IgD-negative memory B cell (primary cell): ENCODE measurements around the gene ADGRB3. TPM values are rescaled to one million over a fixed set of nuclear protein-coding genes. Genes with fewer than 3 reads are reported as not detected.
"Not testable (repeated sequence)": the region's sequence is repeated elsewhere in the genome, so short reads cannot be mapped to it uniquely, and the experiment has no call there.

Source experiments
- H3K27ac Mint-ChIP-seq, 3 donors: one replicate each; pipeline ENCODE4 v1.8.0; 2020 to 2022; ENCODE audit warnings: mild to moderate bottlenecking in 3 of 3, mixed read lengths in 3 of 3, moderate library complexity in 1 of 3
- H3K27me3 Mint-ChIP-seq: one replicate; pipeline ENCODE4 v1.8.0; 2021; ENCODE audit warnings: mixed read lengths
- H3K36me3 Mint-ChIP-seq: one replicate; pipeline ENCODE4 v1.8.0; 2020; ENCODE audit warnings: mild to moderate bottlenecking, mixed read lengths
- H3K4me1 Mint-ChIP-seq, 3 donors: one replicate each; pipeline ENCODE4 v1.8.0; 2020 to 2022; ENCODE audit warnings: mixed read lengths in 3 of 3, mild to moderate bottlenecking in 1 of 3
- H3K4me3 Mint-ChIP-seq, 4 donors: one replicate each; pipeline ENCODE4 v1.8.0; 2020 to 2022; ENCODE audit warnings: mild to moderate bottlenecking in 4 of 4, mixed read lengths in 4 of 4, moderate library complexity in 3 of 4
- H3K9me3 Mint-ChIP-seq, 3 donors: one replicate each; pipeline ENCODE4 v1.8.0; 2020 to 2021; ENCODE audit warnings: mixed read lengths in 3 of 3, mild to moderate bottlenecking in 1 of 3
- polyA plus RNA-seq: library from polyadenylated mRNA; unstranded; fragments of 300-500 nt; fragmentation: Illumina TruSeq; gene quantifications from one replicate; pipeline ENCODE4 v1.2.3, GENCODE V29; 2021

ADGRB3 gene
- polyA plus RNA-seq, 1 donor from 2014 or later: not detected

DNA sequence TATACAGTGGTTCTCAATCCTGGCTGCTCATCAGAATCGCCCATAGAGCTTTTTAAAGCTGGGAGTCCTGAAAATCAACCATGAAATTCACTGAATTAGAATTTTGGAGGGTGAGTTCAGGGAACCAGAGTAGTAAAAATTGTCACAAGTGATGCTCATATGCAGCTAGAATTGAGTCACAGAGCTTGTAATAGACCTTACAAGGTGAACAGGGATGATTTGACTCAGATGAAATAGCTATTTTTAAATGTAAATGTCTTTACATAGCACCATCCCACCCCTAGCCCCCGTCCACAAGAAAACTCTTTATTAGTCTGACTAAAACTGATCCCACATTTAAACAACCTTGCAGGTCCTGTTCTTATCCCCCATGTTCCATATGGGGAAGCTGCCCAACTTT lies 630.0 kb downstream of the ADGRB3 start:
- H3K9me3 Mint-ChIP-seq: peaks cover 0 to 2% (median 0%) of the 10 kb centered on the region in 3 donors
- no peak overlapping the region for H3K4me3 Mint-ChIP-seq
- no peaks in the 10 kb centered on the region for H3K36me3 Mint-ChIP-seq
- no peaks in the 10 kb centered on the region for H3K27me3 Mint-ChIP-seq
- no peaks in the 10 kb centered on the region for H3K4me1 Mint-ChIP-seq
- H3K27ac Mint-ChIP-seq: no peak overlapping the region

DNA sequence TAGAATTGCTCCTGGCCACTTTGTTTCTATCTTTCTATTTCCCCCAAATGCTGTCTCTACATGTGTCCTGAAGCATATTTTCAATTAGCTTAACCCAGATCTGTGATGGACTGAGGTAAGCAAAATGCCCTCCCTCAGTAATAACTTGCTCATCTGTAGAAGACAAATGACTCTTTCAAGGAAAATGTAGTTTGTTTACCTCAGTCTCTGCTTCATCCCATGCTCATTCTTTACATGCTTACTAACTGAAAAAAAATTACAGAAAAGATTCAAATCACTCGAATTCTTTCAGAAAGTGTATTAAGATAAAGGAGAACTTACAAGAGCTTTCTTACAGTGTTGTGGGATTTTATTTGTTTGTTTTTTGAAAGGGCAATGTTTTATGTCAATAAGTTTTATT lies 630.6 kb downstream of the ADGRB3 start:
- H3K9me3 Mint-ChIP-seq: peaks cover 0 to 2% (median 0%) of the 10 kb centered on the region in 3 donors
- H3K36me3 Mint-ChIP-seq: no peaks in the 10 kb centered on the region
- H3K27ac Mint-ChIP-seq: no peak overlapping the region
- H3K4me1 Mint-ChIP-seq: no peaks in the 10 kb centered on the region
- no peaks in the 10 kb centered on the region for H3K27me3 Mint-ChIP-seq
- H3K4me3 Mint-ChIP-seq: no peak overlapping the region

DNA sequence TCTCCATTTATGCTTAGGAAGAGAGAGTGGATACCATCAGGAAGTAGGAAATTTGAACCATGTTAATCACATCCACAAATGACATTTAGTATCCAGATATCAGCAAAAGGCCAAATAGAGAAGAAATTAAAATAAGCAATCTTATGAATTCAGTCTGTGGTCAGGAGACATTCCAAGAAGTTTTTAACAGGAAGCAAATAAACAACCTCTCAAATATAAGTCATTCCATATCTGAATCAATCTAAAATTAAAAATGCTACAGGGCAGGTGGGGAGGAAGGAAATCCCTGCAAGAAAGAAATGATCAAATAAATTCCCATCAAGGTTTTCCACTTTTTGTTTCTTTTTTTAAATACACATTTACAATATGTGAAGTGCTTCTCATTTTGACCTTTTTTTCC lies 641.1 kb downstream of the ADGRB3 start:
- Mint-ChIP-seq H3K36me3 (no peaks in the 10 kb centered on the region), H3K9me3 (no peaks in the 10 kb centered on the region), H3K4me1 (no peaks in the 10 kb centered on the region), H3K27ac (no peak overlapping the region), H3K4me3 (no peak overlapping the region), H3K27me3 (no peaks in the 10 kb centered on the region)

DNA sequence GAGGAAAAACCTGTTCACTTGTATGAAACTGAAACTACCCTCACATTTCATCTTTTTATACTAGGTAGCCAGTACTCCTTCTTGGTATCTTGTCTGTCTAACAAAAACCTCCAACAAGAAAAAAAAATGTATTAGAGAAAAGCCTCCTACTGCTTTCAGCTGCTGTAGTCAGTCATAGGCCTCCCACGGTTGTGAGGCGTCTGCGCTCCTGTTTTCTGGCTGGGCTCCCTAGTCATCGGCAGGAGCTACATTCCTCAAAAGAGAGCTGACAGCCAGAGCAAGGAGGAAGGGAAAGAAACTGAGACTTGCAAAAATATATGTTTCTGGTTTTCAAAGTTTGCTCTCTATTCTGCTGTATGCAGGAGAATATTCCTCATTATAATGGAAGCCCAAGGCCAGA lies 644.7 kb downstream of the ADGRB3 start:
- no peak overlapping the region for H3K4me3 Mint-ChIP-seq

DNA sequence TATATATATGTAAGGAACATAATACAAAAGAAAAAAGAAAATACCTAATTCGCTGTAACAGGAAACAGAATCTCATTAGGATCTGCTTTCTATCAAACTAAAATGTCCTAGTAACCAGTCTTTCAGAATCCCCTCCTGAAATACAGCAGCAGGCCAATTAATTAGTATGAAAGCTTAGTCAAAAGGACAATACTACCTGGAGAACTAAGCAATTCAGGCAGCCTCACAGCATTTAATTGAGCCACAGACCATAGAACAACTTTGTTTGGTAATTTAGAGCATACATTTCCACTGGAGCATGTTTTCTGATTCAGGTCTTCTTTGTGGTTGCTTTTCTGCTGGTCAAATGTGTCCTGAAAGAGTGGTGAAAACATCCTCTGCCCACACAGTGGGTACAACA lies 645.8 kb downstream of the ADGRB3 start:
- Mint-ChIP-seq H3K9me3 (no peaks in the 10 kb centered on the region), H3K27me3 (no peaks in the 10 kb centered on the region), H3K4me3 (no peak overlapping the region), H3K4me1 (no peaks in the 10 kb centered on the region), H3K27ac (no peak overlapping the region), H3K36me3 (no peaks in the 10 kb centered on the region)

More for the DNA sequence above, 644.7 kb downstream of the ADGRB3 start:
- H3K4me1 Mint-ChIP-seq: no peaks in the 10 kb centered on the region
- H3K27ac Mint-ChIP-seq: no peak overlapping the region
- H3K36me3 Mint-ChIP-seq: no peaks in the 10 kb centered on the region
- H3K9me3 Mint-ChIP-seq: no peaks in the 10 kb centered on the region
- no peaks in the 10 kb centered on the region for H3K27me3 Mint-ChIP-seq

DNA sequence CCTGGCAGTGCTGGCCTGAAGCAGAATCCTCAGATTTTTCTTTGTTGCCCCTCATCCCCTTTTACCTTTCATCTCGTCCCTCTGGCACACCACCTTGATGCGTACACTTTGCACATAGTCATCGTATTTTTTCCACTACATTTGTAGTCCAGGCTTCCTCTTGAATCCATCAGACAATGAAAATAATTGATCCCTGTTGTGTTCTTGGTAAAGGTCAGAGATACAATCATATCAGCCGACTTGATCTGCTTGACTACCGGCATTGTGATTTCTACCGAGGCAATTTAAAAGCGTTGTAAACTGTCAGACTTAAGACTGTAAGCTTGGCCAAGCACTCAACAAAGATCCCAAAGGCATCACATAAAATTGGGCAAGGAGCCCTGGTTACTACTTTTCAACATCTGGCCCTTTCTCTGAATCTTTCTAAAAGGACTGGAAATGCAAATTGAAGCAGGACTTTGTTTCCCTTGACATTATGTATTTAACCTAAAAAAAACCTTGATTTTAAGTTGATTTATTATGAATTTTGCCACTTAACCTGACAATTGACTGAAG lies 649.2 kb downstream of the ADGRB3 start:
- Mint-ChIP-seq H3K27me3 (no peaks in the 10 kb centered on the region), H3K4me3 (no peak overlapping the region)

DNA sequence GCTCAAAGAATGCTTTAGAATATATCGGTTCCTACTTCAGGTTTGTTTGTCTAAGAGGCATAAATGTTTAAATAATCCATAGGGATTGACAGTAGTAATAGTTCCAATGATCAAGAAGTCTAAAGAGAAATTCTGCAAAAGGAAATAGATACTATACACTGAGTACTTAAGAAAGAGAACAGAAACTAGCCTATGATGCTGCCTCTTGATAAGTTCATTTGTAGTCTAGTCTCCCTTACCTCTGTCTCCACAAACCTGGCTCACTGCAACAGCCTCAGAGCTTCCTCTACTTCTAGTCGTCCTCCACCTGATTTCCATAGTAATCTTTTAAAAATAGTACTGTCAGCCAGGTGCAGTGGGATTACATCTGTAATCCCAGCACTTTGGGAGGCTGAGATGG lies 650.0 kb downstream of the ADGRB3 start:
- peaks cover 0 to 5% (median 3%) of the 10 kb centered on the region in 3 donors for H3K9me3 Mint-ChIP-seq
- H3K27ac Mint-ChIP-seq: no peak overlapping the region
- no peak overlapping the region for H3K4me3 Mint-ChIP-seq
- H3K4me1 Mint-ChIP-seq: no peaks in the 10 kb centered on the region
- H3K27me3 Mint-ChIP-seq: no peaks in the 10 kb centered on the region
- no peaks in the 10 kb centered on the region for H3K36me3 Mint-ChIP-seq

More for the DNA sequence above, 649.2 kb downstream of the ADGRB3 start:
- H3K27ac Mint-ChIP-seq: no peak overlapping the region
- peaks cover 0 to 2% (median 1%) of the 10 kb centered on the region in 3 donors for H3K9me3 Mint-ChIP-seq
- no peaks in the 10 kb centered on the region for H3K4me1 Mint-ChIP-seq
- no peaks in the 10 kb centered on the region for H3K36me3 Mint-ChIP-seq

DNA sequence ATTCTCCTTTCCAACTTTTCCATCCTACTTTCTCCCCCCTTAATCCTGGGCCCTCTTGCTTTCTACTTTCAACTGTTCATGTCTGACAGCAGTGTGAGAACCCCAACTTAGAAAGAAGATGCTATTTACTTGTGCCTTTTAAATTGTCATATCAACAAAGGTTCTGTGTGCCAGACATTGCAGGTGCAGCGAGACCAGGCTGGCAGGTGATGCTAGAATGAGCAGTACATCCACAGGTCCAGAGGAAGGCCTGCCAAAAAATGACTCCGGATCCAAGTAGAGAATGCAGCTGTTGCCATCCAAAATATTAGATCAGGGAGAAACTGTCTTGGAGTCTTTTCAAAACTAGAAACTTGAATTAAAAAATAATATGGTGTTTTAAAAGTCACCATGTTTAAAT lies 651.2 kb downstream of the ADGRB3 start:
- Mint-ChIP-seq H3K27ac (no peak overlapping the region), H3K4me1 (no peaks in the 10 kb centered on the region), H3K9me3 (peaks cover 0 to 5% (median 5%) of the 10 kb centered on the region in 3 donors), H3K27me3 (no peaks in the 10 kb centered on the region), H3K4me3 (no peak overlapping the region), H3K36me3 (no peaks in the 10 kb centered on the region)

DNA sequence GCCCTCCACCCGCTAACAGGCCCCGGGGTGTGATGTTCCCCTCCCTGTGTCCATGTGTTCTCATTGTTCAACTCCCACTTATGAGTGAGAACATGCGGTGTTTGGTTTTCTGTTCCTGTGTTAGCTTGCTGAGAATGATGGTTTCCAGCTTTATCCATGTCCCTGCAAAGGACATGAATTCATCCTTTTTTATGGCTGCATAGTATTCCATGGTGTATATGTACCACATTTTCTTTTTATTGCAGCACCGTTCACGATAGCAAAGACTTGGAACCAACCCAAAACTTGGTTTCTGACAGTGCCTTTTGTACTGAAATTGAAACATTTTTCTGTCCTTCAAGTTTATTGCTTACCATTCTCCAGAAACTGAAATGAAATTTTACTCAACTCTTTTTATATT lies 653.1 kb downstream of the ADGRB3 start:
- not testable (repeated sequence) for H3K4me3 Mint-ChIP-seq, H3K9me3 Mint-ChIP-seq, H3K36me3 Mint-ChIP-seq, H3K27me3 Mint-ChIP-seq, H3K4me1 Mint-ChIP-seq, H3K27ac Mint-ChIP-seq

DNA sequence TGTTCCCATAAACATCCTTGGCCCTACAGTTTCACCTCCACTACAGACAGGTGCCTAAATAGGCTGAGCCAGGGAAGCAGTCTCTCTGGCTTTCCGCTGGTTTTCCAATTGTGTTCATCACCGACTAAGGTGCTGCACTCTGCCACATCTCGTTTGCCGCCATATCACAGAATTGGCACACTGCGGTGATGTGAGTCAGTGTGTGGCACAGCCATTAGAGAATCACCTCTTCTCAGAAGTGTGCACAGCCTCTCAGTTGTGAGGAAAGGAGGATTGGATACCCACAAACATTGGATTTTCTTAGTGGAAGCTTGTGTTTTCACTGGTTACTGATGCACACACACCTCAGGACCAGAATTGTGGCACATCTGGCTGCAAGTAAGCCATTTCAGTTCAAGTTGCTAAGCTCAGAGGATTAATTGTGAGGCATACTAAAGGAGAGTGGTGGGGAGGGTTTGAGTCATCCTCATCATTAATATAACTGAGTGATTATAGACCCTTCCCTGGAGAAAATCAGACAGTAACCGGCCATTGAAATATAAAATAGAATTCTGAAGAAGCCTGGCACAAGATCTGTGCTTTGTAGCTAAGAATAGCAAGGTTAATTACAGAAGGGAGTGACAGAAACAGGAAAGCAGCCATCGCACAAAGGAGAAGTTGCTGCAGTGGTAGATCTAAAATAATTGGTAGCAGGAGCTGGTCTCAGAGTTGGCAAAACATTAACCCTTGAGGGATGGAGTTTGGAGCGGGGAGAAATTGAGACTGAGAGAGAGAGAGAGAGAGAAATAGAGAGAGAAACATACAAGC lies 654.8 kb downstream of the ADGRB3 start:
- no peaks in the 10 kb centered on the region for H3K27me3 Mint-ChIP-seq
- H3K9me3 Mint-ChIP-seq: peaks cover under 1 to 5% (median 5%) of the 10 kb centered on the region in 3 donors
- no peak overlapping the region for H3K27ac Mint-ChIP-seq
- H3K4me3 Mint-ChIP-seq: no peak overlapping the region
- H3K36me3 Mint-ChIP-seq: no peaks in the 10 kb centered on the region
- H3K4me1 Mint-ChIP-seq: no peaks in the 10 kb centered on the region

DNA sequence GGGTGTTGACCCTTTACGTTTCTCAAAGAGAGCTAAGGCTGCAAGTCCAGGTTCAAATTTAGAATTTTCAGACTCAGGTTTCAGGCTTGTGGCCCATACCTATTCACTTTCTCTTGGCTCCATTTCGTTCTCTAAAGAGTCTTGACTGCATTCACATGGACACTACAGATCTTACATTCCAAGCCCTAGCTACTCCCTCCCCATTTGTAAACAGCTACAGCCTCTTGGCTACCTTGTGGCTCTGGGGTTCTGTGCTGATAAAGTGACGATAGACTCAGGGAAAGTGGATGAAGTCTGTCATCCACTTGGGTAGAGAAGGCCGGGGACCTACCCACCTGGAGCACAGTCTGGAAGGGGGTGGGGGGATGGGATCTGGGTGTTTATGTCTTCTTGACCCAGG lies 658.4 kb downstream of the ADGRB3 start:
- Mint-ChIP-seq H3K4me3 (no peak overlapping the region), H3K27me3 (no peaks in the 10 kb centered on the region), H3K36me3 (no peaks in the 10 kb centered on the region), H3K9me3 (peaks cover 2 to 5% (median 4%) of the 10 kb centered on the region in 3 donors), H3K27ac (no peak overlapping the region), H3K4me1 (no peaks in the 10 kb centered on the region)

DNA sequence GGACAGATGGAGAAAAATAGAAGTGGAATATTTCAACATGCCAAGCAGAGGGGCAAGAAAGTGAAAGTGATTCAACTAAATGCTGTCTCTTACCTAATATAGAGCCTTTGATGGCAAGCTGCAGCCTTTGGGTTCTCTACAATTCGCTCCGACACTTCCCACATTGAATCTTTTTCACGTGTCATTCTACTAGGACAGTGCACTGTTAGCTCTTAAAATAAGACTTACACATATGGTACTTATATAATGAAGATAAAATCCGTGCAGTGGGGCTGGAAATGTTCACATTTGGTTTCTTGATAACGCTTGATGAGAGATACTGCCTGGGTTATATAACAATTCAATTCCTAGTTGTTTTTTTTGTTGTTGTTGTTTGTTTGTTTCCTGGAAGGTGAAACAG lies 659.3 kb downstream of the ADGRB3 start:
- Mint-ChIP-seq H3K4me3 (no peak overlapping the region), H3K36me3 (no peaks in the 10 kb centered on the region), H3K27ac (no peak overlapping the region), H3K9me3 (peaks cover under 1 to 3% (median 2%) of the 10 kb centered on the region in 3 donors), H3K4me1 (no peaks in the 10 kb centered on the region), H3K27me3 (no peaks in the 10 kb centered on the region)

DNA sequence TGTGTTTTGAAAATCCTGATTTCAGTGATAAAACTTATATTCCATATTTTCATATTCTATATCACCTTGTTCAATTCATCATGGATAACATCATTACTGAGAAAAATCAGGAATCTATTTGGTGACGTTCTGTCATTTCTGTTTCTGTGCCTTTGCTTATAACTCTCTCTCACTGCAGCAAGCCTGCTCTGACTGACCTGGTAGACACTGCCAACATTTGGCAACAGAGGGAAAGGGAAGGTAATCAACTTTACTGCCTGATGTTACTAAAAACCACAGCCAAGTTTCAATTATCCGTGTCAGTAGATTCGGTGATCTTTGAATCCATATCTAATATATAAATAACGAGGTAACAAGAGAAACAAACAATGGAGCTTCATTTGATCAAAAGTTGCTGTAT lies 659.8 kb downstream of the ADGRB3 start:
- no peaks in the 10 kb centered on the region for H3K4me1 Mint-ChIP-seq
- H3K27ac Mint-ChIP-seq: no peak overlapping the region
- H3K27me3 Mint-ChIP-seq: no peaks in the 10 kb centered on the region
- no peak overlapping the region for H3K4me3 Mint-ChIP-seq
- H3K9me3 Mint-ChIP-seq: peaks cover 0 to 2% (median 2%) of the 10 kb centered on the region in 3 donors
- no peaks in the 10 kb centered on the region for H3K36me3 Mint-ChIP-seq

DNA sequence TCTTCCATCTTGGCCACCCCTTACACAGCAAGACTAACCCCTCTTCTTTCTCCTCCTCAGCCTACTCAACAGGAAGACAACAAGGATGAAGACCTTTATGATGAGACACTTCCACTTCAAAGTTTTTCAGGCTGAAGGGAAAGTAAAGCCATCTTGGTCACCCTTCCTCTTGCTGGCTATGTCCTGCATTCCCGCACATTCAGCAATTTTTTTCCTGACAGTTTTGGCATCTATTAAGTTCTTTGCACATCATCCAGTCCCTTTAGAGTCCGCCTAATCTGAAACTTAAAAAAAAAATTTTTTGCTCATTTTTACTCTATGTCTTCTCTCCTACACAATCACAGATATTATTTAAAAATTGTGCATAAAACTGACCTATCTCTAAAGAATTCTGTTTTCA lies 668.3 kb downstream of the ADGRB3 start:
- peaks cover 0 to 1% (median 0%) of the 10 kb centered on the region in 3 donors for H3K9me3 Mint-ChIP-seq
- no peak overlapping the region for H3K4me3 Mint-ChIP-seq
- H3K27me3 Mint-ChIP-seq: no peaks in the 10 kb centered on the region
- H3K36me3 Mint-ChIP-seq: no peaks in the 10 kb centered on the region
- H3K4me1 Mint-ChIP-seq: no peaks in the 10 kb centered on the region
- no peak overlapping the region for H3K27ac Mint-ChIP-seq

DNA sequence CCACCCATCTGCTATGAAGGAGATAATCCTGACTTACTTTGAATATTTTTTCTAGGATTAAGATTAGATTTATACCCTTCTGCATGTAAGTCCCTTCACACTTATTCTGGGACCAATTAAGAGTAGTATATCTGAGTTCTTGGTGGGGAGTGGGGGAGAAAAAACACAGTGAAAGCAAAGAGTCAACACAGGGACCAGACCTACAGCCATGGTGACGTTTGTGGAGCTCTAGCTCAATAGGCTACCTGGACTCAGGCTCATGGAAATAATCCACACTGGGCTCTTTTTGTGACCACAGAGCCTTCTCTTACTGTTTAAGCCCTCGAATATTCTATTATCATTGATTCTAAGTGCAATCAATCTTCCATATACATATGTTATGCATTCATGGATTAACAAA lies 670.4 kb downstream of the ADGRB3 start:
- H3K27me3 Mint-ChIP-seq: no peaks in the 10 kb centered on the region
- peaks cover 0 to 4% (median 1%) of the 10 kb centered on the region in 3 donors for H3K9me3 Mint-ChIP-seq
- no peaks in the 10 kb centered on the region for H3K36me3 Mint-ChIP-seq
- H3K27ac Mint-ChIP-seq: no peak overlapping the region
- H3K4me1 Mint-ChIP-seq: no peaks in the 10 kb centered on the region
- no peak overlapping the region for H3K4me3 Mint-ChIP-seq

DNA sequence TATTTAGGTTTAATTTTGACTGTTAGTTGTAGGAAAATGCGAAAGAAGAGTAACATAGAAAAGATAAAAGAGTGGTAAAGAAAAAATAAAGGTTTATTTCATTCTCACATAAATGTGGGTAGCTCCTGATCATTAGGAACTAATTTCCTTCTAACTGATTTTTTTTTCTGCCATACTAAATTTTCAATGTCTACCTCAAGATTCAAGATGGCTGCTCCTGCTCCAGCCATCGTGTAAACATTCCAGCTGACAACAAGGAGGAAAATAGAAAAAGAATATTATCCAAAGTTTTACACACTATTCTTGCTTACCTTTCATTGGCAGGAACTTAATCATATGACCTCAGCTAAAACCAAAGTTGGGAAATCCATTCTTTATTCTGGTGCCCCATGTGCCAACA lies 673.5 kb downstream of the ADGRB3 start:
- no peaks in the 10 kb centered on the region for H3K27me3 Mint-ChIP-seq
- no peak overlapping the region for H3K27ac Mint-ChIP-seq
- H3K9me3 Mint-ChIP-seq: peaks cover 0 to 4% (median 0%) of the 10 kb centered on the region in 3 donors
- no peaks in the 10 kb centered on the region for H3K4me1 Mint-ChIP-seq
- no peaks in the 10 kb centered on the region for H3K36me3 Mint-ChIP-seq
- no peak overlapping the region for H3K4me3 Mint-ChIP-seq
